ENCODE results near the gene SNTG2. TPM values are rescaled to one million over a fixed set of nuclear protein-coding genes. Genes with fewer than 3 reads are reported as not detected.

The SNTG2 gene
- total and polyA plus RNA-seq, 2 donors (not counting 3 experiments of a cell fraction or from before 2014, with no cell fraction given): not detected

DNA sequence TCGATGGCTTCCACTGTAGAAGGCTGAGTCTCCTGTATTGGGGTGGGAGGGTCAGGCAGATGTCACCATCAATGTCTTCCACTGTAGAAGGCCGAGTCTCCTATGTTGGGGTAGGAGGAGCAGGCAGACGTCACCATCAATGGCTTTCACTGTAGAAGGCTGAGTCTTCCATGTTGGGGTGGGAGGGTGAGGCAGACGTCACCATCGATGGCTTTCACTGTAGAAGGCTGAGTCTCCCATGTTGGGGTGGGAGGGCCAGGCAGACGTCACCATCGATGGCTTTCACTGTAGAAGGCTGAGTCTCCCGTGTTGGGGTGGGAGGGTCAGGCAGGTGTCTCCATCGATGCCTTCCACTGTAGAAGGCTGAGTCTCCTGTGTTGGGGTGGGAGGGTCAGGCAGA is 345.1 kb downstream of the SNTG2 start:
- Histone ChIP-seq H2AFZ (ENCODE audit: low read depth, low read length) (no peak overlapping the region), H3K4me3 (replicated peaks in 1 of 3; ENCODE audit: insufficient read depth in 1 of 3, low read depth in 1 of 3, low read length in 3 of 3) (no peak overlapping the region), H3K4me1 (ENCODE audit: control insufficient read depth, extremely low read depth, insufficient read depth, low read length) (no peaks in the 10 kb centered on the region), H3K9ac (replicated peaks; ENCODE audit: extremely low read depth, insufficient read depth, low read length) (no peak overlapping the region), H3K36me3 (ENCODE audit: control insufficient read depth in 2 of 2, extremely low read depth in 1 of 2, insufficient read depth in 2 of 2, low read length in 2 of 2) (no peaks in the 10 kb centered on the region), H3K4me2 (ENCODE audit: insufficient read depth, low read length) (no peak overlapping the region), H3K27ac (ENCODE audit: insufficient read depth, low read depth, low read length) (no peak overlapping the region), H3K9me3 (replicated peaks; ENCODE audit: control insufficient read depth, insufficient read depth, low read length) (peaks cover 2% of the 10 kb centered on the region), H3K79me2 (ENCODE audit: control insufficient read depth, insufficient read depth, low read length) (no peaks in the 10 kb centered on the region), H3K27me3 (ENCODE audit: control insufficient read depth in 2 of 2, insufficient read depth in 2 of 2, low read length in 2 of 2) (no peaks in the 10 kb centered on the region), H3K9me1 (replicated peaks; ENCODE audit: control insufficient read depth, extremely low read depth, insufficient read depth, low read length) (no peaks in the 10 kb centered on the region), H4K20me1 (replicated peaks; ENCODE audit: control insufficient read depth, extremely low read depth, insufficient read depth, low read length) (no peaks in the 10 kb centered on the region)
- no peak for DNase-seq (ENCODE audit: low read depth, low spot score)
- ChIA-PET CTCF (no interaction called here), POLR2A (no interaction called here)
- TF ChIP-seq, protein P1, sequence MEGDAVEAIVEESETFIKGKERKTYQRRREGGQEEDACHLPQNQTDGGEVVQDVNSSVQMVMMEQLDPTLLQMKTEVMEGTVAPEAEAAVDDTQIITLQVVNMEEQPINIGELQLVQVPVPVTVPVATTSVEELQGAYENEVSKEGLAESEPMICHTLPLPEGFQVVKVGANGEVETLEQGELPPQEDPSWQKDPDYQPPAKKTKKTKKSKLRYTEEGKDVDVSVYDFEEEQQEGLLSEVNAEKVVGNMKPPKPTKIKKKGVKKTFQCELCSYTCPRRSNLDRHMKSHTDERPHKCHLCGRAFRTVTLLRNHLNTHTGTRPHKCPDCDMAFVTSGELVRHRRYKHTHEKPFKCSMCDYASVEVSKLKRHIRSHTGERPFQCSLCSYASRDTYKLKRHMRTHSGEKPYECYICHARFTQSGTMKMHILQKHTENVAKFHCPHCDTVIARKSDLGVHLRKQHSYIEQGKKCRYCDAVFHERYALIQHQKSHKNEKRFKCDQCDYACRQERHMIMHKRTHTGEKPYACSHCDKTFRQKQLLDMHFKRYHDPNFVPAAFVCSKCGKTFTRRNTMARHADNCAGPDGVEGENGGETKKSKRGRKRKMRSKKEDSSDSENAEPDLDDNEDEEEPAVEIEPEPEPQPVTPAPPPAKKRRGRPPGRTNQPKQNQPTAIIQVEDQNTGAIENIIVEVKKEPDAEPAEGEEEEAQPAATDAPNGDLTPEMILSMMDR (IDR thresholded peaks at IDR 0.05; ENCODE audit: extremely low read depth in 1 of 2, insufficient read depth in 1 of 2, low read depth in 1 of 2, low read length in 2 of 2): no peak
- TF ChIP-seq MAX (IDR thresholded peaks at IDR 0.05; ENCODE audit: insufficient read depth, insufficient read length) (no peak), MYC (IDR thresholded peaks at IDR 0.05; ENCODE audit: low read depth, low read length) (no peak), EZH2 (IDR thresholded peaks at IDR 0.05; ENCODE audit: borderline replicate concordance, low read depth, low read length, severe bottlenecking) (no peak), GATA2 (IDR thresholded peaks at IDR 0.05; ENCODE audit: insufficient read depth, insufficient read length, low read depth, low read length) (no peak), POLR2AphosphoS5 (IDR thresholded peaks at IDR 0.05; ENCODE audit: insufficient read depth, low read depth, low read length) (no peak), POLR2A (IDR thresholded peaks at IDR 0.05; ENCODE audit: low read depth, low read length) (no peak)
- FAIRE-seq: no peak
- intact Hi-C loops (cut with micrococcal nuclease) (no loop called here), dilution Hi-C loops (cut with MboI; ENCODE audit: extremely low pct_ligation_motif_present, low sequenced_read_pairs) (no loop called here)
- no TSS peak for BruUV-seq (replicated peaks)
